Upper lobe of left lung (tissue), 4 donors: ENCODE results near the gene SAMSN1.

Experiments used
- EP300 ChIP-seq, 4 donors: sonication (generic); formaldehyde crosslinking; IDR thresholded peaks; one replicate each; pipeline ENCODE4 v1.5.1; 2017; ENCODE audit warnings: antibody characterized with exemption in 4 of 4, control low read depth in 2 of 4
- POLR2A ChIP-seq, 4 donors: fragments of 450-650 bp; IDR thresholded peaks; one replicate each; pipeline ENCODE4 v1.5.1; 2016 to 2017; ENCODE audit warnings: antibody characterized with exemption in 4 of 4, mild to moderate bottlenecking in 2 of 4
- TF ChIP-seq, protein P1 (sequence below), 6 experiments: fragments of 450-650 bp in 4 of 6; fragments of 200-600 bp in 2 of 6; sonication (generic) in 2 of 6; IDR thresholded peaks; one replicate each; pipeline ENCODE4 v1.5.1; 2016 to 2019; ENCODE audit warnings: antibody characterized with exemption in 6 of 6

DNA sequence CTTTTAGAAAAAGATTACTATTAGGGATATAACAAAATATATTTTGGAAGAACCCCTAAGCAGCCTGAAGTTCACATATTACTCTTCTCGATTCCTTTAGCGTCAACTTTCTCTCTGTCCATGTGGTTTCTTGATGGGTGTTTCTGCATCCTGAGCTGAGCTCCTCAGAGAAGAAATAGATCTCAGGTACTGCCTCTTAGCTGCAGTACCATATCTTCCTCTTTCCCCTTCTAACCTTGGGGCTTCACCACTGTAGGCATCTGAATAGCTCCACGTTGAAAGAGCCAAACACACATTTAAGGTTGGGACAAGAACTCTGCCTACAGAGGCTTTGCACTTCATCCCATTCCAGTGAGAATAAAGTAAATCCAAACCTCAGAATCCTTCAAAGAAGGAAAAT, 59.2 kb downstream of the SAMSN1 start:
- TF ChIP-seq, protein P1, sequence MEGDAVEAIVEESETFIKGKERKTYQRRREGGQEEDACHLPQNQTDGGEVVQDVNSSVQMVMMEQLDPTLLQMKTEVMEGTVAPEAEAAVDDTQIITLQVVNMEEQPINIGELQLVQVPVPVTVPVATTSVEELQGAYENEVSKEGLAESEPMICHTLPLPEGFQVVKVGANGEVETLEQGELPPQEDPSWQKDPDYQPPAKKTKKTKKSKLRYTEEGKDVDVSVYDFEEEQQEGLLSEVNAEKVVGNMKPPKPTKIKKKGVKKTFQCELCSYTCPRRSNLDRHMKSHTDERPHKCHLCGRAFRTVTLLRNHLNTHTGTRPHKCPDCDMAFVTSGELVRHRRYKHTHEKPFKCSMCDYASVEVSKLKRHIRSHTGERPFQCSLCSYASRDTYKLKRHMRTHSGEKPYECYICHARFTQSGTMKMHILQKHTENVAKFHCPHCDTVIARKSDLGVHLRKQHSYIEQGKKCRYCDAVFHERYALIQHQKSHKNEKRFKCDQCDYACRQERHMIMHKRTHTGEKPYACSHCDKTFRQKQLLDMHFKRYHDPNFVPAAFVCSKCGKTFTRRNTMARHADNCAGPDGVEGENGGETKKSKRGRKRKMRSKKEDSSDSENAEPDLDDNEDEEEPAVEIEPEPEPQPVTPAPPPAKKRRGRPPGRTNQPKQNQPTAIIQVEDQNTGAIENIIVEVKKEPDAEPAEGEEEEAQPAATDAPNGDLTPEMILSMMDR (IDR thresholded peaks at IDR 0.05), result no peak
- TF ChIP-seq POLR2A (IDR thresholded peaks at IDR 0.05) (no peak), EP300 (IDR thresholded peaks at IDR 0.05) (no peak)
